Measurements from ENCODE around the gene ACSS2. TPM values are rescaled to one million over a fixed set of nuclear protein-coding genes. Genes with fewer than 3 reads are reported as not detected.

Gene ACSS2
- total and polyA plus RNA-seq, 2 of the 8 experiments (the other 6 are each of a cell fraction or from before 2014, with no cell fraction given) = 17.7 to 24.2 TPM

DNA sequence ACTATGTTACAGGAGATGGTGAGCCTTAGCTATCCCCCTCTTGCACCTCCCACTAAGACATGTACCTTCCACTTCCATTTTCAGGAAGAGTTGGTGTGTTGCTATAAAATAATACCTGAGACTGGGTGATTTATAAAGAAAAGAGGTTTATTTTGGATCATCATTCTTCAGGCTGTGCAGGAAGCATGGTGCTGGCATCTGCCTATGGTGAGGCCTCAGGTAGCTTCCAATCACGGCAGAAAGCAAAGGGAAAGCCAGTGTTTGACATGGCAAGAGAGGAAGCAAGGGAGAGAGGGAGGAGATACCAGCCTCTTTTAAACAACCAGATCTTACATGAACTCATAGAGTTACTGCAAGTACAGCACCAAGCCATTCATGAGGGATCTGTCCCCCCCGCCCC, 47.0 kb downstream of the ACSS2 start (continued):
- TF ChIP-seq, protein P1, sequence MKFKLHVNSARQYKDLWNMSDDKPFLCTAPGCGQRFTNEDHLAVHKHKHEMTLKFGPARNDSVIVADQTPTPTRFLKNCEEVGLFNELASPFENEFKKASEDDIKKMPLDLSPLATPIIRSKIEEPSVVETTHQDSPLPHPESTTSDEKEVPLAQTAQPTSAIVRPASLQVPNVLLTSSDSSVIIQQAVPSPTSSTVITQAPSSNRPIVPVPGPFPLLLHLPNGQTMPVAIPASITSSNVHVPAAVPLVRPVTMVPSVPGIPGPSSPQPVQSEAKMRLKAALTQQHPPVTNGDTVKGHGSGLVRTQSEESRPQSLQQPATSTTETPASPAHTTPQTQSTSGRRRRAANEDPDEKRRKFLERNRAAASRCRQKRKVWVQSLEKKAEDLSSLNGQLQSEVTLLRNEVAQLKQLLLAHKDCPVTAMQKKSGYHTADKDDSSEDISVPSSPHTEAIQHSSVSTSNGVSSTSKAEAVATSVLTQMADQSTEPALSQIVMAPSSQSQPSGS (IDR thresholded peaks at IDR 0.05; ENCODE audit: low read length) = no peak
